WI38 (cell line): ENCODE measurements around the gene ZNF445.

Source experiments
- H3K4me3 ChIP-seq: 2 replicates; pipeline ENCODE4 v1.5.1; 2011; ENCODE audit warnings: low read depth, mild to moderate bottlenecking, control low read depth, low read length
- CTCF ChIP-seq: IDR thresholded peaks from 2 replicates; pipeline ENCODE4 v1.5.1; 2012; ENCODE audit warnings: low read depth, mild to moderate bottlenecking, control low read depth, low read length

Gene ZNF445

GRCh38 chr3:44392489-44392888 lies 85.0 kb downstream of the ZNF445 start:
- H3K4me3 ChIP-seq: no peak overlapping the region
- TF ChIP-seq CTCF: no peak

- no peak overlapping the region for H3K4me3 ChIP-seq
- TF ChIP-seq CTCF: no peak
Observed at GRCh38 chr3:44387404-44387803, 90.1 kb downstream of the ZNF445 start.
